Stimulated activated CD8-positive, alpha-beta memory T cell treated with anti-CD3 and anti-CD28 coated beads, Interleukin-12 subunit alpha, Interleukin-12 subunit beta, amount 100 ng/mL, for 1 hour (primary cell): ENCODE results near the gene ARL3.
"Not testable (repeated sequence)": the region's sequence is repeated elsewhere in the genome, so short reads cannot be mapped to it uniquely, and the experiment has no call there.

Experiments
- DNase-seq: peaks from one replicate; pipeline ENCODE4 v3.0.0-alpha.2; 2020; ENCODE audit warnings: low read depth

Gene ARL3

DNA sequence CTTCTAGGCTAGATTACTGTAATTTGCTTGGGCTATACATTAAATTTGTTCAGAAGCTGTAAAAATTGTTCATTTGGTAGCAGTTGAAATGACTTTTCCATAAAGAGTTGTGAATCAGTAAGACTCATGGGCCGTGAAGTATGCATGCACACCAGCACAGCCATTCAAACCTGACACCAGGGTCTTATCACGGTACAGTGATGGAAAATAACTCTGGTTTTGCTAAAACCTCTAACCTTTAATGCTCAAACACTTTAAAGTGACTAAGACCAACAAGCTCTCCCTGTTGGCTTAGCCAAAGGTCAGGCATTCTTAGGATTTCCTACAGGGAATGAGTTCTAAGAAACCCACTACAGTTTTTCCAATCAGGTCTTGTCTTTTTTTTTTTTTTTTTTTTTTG is 11.5 kb downstream of the ARL3 start:
- no peak for DNase-seq

DNA sequence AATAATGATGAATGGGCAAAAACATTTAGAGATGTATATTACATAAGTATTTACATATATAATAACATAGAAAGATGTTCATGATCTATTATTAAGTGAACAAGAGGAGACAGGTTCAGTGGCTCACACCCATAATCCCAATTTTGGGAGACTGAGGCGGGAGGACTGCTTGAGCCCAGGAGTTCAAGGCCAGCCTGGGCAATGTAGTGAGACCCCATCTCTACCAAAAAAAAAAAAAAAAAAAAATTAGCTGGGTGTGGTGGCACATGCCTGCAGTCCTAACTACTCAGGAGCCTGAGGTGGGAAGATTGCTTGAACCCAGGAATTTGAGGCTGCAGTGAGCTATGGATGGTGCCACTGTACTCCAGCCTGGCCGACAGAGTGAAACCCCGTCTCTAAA is 12.4 kb downstream of the ARL3 start:
- DNase-seq = no peak

DNA sequence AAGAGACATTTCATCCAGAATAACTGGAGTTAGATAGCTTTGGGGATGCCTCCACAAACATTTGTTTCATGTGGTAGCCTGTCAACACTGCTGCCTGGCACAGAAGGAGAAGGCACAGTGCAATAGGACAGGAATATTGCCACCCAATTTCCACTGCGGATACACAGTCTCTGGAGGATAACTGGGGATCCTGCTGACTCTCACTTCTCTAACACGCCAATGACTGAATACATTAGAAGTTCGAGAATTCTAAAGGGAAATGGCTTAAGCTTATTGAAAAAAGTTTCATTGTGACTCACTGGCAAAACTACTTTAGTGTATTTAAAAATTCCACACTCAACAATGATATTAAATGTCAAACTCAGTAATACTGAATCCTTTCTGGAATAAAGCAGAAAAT is 12.9 kb downstream of the ARL3 start:
- DNase-seq = no peak

DNA sequence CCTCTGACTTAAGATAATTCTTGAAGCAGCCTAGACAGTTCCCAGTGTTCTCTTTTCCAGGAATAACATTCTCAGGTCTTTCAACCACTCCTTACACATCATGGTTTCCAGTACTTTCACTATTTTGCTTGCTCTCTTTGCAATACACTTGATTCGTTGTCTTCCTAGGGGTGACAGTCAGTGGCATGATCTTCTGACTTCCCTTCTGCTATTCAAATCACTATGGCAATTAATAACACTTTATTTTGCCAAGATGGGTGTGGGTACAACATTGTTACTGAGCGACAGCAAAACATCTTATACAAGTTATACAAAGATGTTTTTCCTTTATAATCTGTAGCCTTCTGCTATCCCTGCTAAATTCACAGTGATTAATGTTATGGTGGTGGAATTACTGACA is 15.3 kb downstream of the ARL3 start:
- no peak for DNase-seq

DNA sequence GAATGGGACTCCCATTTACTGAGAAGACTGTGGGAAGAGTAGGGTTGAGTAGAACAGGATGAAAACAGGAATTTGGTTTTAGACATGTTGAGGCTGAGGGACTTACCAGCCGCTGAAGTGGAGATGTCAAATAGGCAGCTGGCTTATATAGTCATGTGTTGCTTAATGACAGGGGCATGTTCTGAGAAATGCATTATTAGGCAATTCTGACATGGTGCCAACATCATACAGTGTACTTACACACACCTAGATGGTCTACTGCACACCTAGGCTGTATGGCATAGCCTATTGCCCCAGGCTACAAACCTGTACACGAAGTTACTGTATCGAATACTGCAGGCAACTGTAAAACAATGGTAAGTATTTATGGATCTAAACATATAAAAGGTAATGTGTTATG is 17.5 kb downstream of the ARL3 start:
- DNase-seq = no peak

DNA sequence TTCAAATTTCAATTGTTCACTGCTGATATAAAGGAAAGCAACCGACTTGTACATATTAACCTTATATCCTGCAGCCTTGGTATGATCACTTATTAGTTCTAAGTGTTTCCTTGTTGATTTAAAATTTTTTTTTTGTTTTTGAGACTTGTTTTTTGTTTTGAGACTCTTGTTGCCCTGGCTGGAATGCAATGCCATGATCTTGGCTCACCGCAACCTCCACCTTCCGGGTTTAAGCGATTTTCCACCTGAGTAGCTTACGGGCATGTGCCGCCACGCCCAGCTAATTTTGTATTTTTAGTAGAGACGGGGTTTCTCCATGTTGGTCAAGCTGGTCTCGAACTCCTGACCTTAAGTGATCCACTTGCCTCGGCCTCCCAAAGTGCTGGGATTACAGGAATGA is 18.8 kb downstream of the ARL3 start:
- DNase-seq = not testable (repeated sequence)

DNA sequence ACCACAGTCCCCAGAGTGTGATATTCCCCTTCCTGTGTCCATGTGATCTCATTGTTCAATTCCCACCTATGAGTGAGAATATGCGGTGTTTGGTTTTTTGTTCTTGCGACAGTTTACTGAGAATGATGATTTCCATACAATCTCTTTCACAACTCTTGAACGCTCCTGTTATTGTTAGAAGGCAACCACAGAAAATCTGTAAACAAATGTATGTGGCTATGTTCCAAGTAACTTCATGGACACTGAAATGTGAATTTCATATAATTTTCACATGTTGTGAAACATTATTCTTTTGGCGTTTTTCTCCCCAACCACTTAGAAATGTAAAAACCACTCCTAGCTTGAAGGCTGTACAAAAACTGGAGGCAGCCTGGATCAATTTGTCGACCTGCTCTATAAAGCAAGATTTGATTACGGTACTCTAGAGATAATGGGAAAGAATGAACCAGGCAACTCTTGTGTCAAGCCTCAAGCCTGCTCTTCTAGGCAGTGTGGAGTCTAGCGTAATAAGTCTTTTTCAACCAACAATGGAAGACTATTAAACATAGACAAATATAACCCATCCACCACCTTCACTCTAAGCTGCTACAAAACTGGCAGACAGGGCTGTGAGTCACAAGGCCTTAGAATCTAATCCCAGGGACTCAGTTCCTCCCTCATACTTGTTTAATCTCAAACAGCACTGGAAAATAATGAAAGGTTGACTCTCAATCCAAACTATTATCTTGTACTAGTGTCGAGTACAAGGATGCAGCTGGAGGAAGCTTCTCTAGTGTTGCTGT is 22.7 kb downstream of the ARL3 start:
- no peak for DNase-seq

DNA sequence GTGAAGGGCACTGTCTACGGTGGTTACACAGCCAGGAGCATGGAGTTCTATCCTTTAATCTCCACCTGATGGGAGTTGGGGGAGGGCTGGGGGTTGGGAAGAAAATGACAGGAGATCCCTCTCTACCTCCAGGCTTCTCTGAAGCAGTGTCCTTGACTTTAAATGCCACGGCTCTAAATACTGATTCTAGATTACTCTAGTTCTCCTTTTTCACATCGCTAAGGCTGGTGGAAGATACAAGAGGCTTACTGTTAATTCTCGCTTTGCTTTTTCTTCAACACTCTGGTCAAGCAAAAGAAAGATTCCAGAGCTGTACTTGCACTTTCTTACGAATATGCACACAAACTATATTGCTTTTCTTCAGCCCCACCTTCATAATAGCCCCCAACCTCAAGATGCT is 30.5 kb downstream of the ARL3 start:
- no peak for DNase-seq

DNA sequence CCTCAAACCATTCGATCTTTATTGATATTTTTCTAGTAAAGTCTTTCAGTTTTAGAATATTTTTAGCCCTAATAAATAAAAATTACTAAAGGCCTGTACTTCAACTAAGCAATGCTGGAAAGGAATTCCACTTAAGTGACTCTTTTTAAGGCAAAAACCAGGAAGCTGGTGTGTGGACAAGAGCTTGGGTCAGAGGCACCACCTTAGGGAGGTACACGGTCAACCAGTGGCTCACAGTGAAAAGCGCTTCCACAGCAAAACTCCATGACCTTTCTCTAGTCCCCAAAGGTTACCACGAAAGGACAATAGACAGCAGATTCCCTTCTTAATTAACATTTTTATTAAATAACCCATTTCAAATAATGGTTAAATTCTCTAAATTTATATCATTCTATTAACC is 31.2 kb downstream of the ARL3 start:
- DNase-seq = no peak

DNA sequence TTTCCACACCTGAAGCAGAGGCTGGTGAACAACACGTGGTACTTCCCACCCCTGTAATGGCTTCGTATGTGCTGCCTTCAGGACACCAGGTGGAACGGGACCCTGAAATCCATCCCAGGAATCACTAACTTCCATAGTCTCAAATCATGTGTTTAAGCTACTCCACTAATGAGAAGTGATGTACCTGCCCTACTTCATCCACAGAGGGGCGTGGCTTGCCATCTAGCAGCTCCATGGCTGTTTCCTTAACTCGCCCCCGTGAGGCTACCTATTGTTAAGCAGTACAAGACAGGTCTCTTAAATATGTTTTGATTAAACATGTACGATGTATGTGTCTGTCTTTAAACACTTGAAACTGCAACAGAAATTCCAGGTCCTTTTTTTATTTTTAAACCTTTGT is 31.8 kb downstream of the ARL3 start:
- no peak for DNase-seq

DNA sequence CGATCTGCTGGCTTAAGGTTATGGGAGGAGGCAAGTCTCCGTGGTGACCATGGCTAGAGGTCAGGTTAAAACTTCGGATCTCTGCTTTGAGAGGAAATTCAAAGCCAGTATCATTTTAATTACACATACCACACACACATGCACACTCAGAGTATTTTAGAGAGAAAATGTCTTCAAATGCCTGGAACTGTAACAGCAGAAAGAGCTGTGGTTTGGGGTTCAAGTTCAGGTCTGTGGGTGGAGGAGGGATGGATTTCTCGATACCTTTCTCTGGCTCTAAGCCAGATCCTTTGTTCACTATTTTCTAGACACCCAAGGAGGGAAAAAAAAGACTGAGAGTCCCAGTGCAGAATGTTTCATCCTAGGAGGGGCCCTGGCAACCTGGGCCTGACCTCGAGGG is 32.5 kb downstream of the ARL3 start:
- DNase-seq = no peak

DNA sequence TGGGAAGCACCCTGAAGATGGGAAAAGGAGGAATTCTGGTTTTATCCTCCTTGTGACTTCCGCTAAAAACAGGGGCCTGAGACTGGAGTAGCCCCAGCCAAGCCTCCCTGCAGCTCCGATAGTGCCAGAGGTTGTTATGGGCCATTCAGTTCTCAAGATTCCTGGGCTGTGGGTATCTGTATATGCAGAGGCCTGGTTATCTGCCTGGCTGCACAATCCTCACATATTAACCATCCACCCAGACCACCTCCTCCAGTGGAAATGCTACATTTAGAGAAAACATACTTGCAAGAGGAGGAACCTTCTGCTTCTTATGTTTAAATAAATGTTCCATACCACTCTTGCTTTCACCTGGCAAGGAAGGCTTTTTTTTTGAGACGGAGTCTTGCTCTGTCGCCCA is 34.6 kb downstream of the ARL3 start:
- no peak for DNase-seq

DNA sequence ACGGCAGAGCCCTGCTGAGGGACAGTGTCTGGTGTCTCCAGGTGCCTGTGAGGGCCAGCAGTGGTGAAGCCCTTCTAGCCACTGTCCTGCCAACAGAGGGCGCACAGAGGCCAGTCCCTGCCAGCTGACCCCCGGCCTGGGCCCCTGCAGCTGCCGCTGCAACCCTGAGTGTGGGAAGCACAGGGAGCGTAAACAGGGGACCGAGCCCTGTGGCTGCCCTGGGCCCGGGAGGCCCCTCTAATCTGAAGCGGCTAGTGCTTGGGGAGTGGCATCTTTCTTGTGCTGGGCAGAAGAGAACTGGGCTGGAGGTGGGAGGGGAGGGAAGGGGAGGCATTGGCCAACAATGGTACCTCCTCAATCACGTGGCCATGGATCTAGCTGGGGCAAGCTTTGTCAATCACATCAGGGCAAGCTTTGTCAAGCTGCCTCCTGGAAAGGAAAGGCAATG is 35.3 kb downstream of the ARL3 start:
- DNase-seq = no peak

DNA sequence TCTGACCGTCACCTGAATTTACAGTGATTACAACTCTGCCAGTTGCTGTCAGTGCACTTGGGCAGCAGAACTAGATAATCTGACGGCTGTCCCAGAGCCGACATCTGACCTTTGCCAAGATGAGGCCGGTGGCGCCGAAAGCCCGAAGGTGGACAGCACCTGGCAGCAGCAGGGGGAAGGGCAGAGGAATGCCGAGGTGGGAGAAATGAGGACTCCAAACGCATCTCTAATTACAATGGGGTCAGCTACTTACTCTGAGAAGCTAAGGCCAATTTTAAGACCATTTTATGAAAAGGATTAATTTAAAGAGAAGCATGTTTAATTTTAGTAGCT is 36.2 kb downstream of the ARL3 start:
- DNase-seq = no peak

DNA sequence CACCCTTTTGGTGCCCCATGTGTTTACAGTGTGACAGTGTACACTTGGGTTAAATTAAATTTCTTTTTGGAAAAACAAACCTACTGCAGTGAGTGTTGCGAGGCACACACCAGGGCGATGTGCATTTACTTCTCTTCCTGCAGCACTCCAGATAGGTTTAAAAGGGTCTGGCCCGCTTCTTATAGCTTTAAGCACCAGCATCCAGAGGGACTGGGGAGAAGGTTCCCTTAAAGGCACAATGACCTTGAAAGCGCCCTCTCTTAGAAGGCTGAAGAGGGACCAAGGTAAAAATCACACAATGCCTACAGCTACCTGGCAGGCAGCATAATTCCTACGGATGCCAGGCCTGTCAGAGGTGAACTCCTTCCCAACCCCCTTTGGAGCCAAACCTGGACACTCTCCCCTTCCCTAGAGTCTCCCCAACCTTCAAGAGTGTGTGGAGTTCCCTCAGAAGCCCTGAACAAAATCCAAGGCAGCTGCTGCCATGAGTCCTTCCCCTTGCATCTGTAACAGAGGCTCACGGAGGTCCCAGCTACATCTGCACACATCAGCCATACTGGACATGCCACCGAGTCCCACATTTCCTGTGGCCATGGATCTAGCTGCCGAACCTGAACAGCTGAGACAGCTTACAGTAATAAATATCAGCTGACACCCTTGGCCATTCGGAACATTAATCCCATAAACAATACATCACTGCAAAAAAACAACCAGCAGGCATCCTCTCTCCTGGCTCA is 36.7 kb downstream of the ARL3 start:
- DNase-seq = no peak

DNA sequence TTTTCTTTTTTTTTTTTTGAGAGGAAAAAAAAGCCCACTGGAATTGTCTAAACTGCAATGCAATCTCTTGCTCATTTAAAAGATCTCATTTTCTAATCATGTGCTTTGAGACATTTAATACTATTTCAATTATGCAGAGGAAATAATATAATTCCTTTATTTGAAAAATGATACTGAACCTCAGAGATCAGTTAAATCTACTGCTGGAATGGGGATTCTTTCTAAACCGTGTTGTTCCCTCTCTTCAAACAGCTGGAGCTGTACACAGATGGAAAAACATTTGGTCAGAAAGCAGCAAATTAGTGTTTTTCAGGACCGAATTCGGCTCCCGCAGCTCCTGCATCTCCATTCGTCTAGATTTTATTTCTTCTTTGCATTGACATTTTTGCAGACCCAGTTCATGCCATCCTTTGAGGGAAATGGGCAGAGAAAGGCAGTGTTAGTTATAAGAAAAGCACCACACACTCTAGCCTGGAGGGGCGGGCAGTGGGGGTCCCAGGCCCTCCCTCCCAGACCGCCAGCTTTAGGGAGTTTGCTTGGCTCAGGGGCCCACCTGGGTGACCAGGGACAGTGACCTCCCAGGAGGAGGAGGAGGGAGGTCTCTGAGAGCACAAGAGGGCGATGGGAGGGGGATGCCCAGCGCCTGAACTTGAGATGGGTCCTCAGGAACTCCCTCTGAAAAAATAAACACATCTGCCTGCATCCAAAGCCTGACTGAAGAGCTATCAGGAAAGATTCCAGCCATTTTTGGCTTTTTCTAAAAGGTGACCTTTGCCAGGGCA is 37.5 kb downstream of the ARL3 start:
- no peak for DNase-seq

DNA sequence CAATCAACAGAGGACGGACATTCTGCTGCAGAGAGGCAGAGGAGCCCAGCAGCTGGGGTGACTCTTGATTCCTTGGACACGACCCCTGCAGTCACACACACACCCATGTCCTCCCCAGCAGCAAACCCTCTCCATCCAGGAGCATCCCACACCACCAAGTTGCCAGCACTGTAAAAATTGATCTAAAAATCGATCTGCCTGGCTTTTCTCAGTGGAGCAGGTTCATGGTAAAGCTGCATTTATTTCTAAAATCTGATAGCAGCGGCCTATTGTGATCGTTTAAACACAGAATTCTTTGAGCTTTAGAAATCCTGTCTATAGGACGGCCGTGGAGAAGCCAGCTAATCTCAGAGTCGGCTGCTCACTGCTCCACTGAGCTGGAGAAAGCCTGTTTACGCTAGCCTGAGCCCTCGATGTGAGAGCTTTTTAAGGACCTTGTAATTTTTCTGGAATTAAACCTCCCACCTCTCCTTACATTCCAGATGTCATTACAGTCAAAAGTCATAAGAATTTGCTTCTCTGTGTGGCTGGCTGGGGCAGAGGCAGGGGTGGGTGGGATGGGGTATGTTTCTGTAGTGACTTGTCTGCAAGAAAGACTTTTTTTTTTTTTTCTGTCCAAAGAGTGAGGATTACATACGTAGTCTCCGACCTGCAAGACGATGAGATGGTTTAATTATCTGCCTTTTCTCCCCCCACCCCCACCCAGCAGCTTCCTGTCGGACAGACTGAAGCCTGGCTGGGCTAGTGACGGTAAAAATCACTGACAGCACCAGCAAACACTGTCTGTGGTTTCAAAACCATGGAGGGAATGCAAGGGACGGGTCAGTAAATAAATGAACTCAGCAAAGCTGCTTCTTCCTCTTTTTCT is 38.3 kb downstream of the ARL3 start:
- no peak for DNase-seq

DNA sequence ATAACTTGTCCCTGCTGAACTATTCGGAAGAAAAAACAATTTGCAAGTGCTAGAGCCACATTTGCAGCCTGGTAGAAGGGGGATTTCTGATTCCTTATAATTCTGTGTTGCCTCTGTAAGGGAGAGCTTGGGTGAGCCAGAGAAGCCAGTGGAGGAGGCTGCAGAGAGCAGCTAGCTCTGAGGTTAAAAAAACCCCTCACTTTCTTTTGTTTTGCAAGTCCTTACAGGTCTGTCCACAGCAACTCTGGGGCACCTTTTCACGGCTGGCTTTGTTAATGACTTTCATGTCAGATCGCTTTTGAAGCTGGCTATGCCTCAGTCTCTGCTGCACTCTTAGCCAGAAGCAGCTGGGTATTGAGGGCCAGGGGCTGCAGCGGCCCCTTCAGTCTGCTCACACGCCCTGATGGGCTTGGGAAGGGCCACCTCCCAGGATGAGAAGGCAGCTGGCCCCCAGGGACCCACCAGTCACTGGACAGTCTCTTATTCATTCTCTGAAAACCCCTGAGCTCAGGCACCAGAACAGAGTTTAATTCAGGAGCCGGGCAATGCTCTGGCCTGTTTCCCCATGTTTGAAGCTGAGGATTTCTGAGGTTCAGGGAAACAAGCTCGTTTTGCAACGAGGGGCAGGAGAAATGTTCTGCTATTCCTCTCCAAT is 39.1 kb downstream of the ARL3 start:
- no peak for DNase-seq

DNA sequence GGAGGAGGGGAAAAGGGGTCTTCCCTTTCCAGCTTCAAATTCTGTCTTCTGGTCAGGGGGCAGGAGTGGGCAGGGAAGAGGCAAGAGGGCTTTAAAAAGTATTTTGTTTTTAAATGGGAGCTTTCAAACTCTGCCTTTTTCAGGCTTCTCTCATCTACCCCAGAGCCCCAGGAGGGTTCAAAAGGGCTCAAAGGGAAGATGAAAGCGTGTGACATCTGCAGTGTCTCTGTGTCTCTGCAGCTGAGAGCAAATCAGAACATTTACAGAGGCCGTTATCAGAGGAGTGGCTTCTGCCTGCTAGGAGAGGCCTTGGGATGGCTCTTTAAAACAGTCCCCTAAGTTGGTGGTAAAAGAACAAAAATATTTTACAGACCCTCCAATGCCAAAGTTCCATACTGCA is 39.6 kb downstream of the ARL3 start:
- DNase-seq = no peak

DNA sequence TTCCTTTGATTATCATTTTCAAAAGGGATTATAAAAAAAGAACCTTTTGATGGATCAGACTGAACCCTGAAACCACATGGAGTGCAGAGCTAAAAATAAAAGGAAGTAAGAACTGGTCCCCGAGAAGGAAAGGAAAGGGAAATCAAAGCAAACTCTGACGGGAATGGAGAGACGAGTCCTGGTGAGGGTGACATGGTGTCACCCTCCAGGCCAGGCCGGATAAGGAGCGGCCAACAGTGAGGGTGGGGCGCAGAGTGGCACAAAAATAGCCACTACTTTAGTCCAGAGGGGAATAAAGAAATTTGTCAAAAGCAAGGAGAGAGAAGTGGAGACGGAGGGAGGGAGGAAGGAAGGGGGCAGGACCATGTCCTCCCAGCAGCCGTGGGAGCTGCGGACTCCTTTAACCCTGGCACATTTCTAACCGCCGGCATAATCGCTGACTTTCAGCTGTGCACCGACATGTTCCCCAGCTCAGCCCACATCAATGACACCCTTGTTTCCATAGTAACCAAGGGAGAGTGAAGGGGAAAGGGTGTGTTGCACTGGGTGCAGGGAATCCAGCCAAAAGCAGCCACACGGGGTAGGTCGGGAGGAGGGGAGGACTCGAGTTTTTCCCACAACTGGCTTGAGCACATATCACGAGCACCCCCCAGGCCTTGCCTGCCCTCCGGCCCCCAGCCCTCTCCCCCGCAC is 40.2 kb downstream of the ARL3 start:
- peak; percentile 52 for DNase-seq

DNA sequence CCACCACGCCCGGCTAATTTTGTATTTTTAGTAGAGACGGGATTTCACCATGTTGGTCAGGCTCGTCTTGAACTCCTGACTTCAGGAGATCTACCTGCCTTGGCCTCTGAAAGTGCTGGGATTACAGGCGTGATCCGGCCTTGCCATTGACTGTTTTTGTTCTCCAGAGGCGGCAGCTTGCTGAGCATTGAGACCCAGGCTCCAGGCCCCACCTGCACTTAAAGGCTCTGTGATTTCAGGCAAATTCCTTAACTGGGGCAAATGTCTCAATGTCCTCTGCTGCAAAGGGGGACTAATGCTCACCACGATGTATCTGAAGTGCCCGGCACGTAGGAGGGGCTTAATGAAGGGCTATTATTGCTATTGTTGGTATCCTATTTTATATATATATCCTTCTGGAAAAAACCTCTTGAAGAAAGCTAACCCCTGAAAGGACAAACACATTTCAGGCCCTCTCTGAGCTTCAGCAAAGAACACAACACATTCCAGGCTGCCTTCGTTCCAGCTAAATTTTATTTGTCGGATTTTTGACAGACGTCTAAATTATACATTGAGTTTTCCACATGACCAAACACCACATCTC is 40.9 kb downstream of the ARL3 start:
- no peak for DNase-seq
